H1 (cell line): Measurements from ENCODE around the gene ASPG. TPM values are rescaled to one million over a fixed set of nuclear protein-coding genes. Genes with fewer than 3 reads are reported as not detected.

Experiments
- CTCF ChIA-PET: fragments of 300-600 bp; sonication (Branson Sonifier 250); formaldehyde crosslinking; loops from one replicate; lab custom pipeline; 2021; ENCODE audit not compliant: partially characterized antibody; lab: Charles Lee
- POLR2A ChIA-PET: fragments of 300-600 bp; sonication (Branson Sonifier 250); formaldehyde crosslinking; loops from one replicate; lab custom pipeline; 2021; ENCODE audit warnings: inconsistent platforms; ENCODE audit not compliant: partially characterized antibody; lab: Charles Lee
- DNase-seq, 2 experiments: peaks; one replicate each; pipeline versions ENCODE4 v3.0.0 to v3.0.0-alpha.2; 2010 to 2022; ENCODE audit warnings: low spot score in 2 of 2, low read depth in 1 of 2, mixed read lengths in 1 of 2
- FAIRE-seq: peaks from 2 replicates; lab custom pipeline; 2011; peaks lifted over from hg19 to GRCh38; lab: Jason Lieb, UNC
- H2AFZ ChIP-seq: 2 replicates; pipeline ENCODE4 v1.8.1; 2012; ENCODE audit warnings: low read length, inconsistent platforms
- H2AK5ac ChIP-seq: 2 replicates; pipeline ENCODE4 v1.6.1; 2013; ENCODE audit warnings: low read depth, low read length
- H2BK120ac ChIP-seq: replicated peaks from 2 replicates; pipeline ENCODE3; 2013; ENCODE audit warnings: low read depth, low read length, inconsistent platforms
- H2BK12ac ChIP-seq: 2 replicates; pipeline ENCODE4 v1.6.1; 2013; ENCODE audit warnings: low read depth, low read length
- H2BK15ac ChIP-seq: 2 replicates; pipeline ENCODE4 v1.6.1; 2013; ENCODE audit warnings: low read length
- H2BK20ac ChIP-seq: 2 replicates; pipeline ENCODE4 v1.6.1; 2013; ENCODE audit warnings: low read length
- H2BK5ac ChIP-seq: 2 replicates; pipeline ENCODE4 v1.6.1; 2013; ENCODE audit warnings: low read depth, low read length
- H3K14ac ChIP-seq: 2 replicates; pipeline ENCODE4 v1.6.1; 2013; ENCODE audit warnings: inconsistent platforms; ENCODE audit not compliant: insufficient read length
- H3K18ac ChIP-seq: 2 replicates; pipeline ENCODE4 v1.6.1; 2013; ENCODE audit warnings: low read length; ENCODE audit errors: extremely low read depth
- H3K23ac ChIP-seq: 2 replicates; pipeline ENCODE4 v1.6.1; 2013; ENCODE audit warnings: inconsistent platforms; ENCODE audit not compliant: insufficient read length
- H3K23me2 ChIP-seq: 2 replicates; pipeline ENCODE4 v1.6.1; 2013; ENCODE audit warnings: low read depth, low read length
- H3K27ac ChIP-seq: 2 replicates; pipeline ENCODE4 v1.6.1; 2011; ENCODE audit warnings: low read depth, low read length, inconsistent platforms
- H3K27me3 ChIP-seq, 4 experiments: replicated peaks in 1 of 4; 1 replicate in 1 of 4; 2 replicates in 3 of 4; pipeline versions ENCODE4 v1.6.1 to v1.8.1; 2011 to 2013; ENCODE audit warnings: low read length in 3 of 4, mild to moderate bottlenecking in 3 of 4, inconsistent platforms in 2 of 4, mixed read lengths in 2 of 4, moderate library complexity in 1 of 4; ENCODE audit not compliant: control insufficient read depth in 3 of 4, insufficient read depth in 3 of 4; ENCODE audit errors: extremely low read depth in 1 of 4
- H3K36me3 ChIP-seq, 4 experiments: 2 replicates each; pipeline versions ENCODE4 v1.6.1 to v1.8.1; 2011 to 2013; ENCODE audit warnings: mild to moderate bottlenecking in 4 of 4, low read length in 3 of 4, moderate library complexity in 2 of 4, control low read depth in 1 of 4, inconsistent platforms in 1 of 4; ENCODE audit not compliant: insufficient read depth in 4 of 4, control insufficient read depth in 2 of 4
- H3K4ac ChIP-seq: replicated peaks from 2 replicates; pipeline ENCODE3; 2013; ENCODE audit warnings: low read length, low read depth, mixed read lengths, inconsistent platforms; ENCODE audit not compliant: insufficient read length
- H3K4me1 ChIP-seq, 4 experiments: replicated peaks in 1 of 4; 1 replicate in 1 of 4; 2 replicates in 3 of 4; pipeline versions ENCODE4 v1.6.1 to v1.8.1; 2011 to 2013; ENCODE audit warnings: low read length in 3 of 4, inconsistent platforms in 2 of 4, mixed read lengths in 1 of 4; ENCODE audit not compliant: insufficient read depth in 4 of 4, control insufficient read depth in 3 of 4
- H3K4me2 ChIP-seq, 2 experiments: 2 replicates each; pipeline versions ENCODE4 v1.6.1 to v1.8.1; 2011 to 2013; ENCODE audit warnings: low read depth in 2 of 2, low read length in 2 of 2, control low read depth in 1 of 2, inconsistent platforms in 1 of 2, mild to moderate bottlenecking in 1 of 2; ENCODE audit not compliant: insufficient read depth in 1 of 2
- H3K4me3 ChIP-seq, 4 experiments: fragments of 200-600, 300-600 bp in 1 of 4; sonication (generic), shearing (Covaris generic), sonication (Bioruptor Twin) in 1 of 4; 2 replicates each; pipeline versions ENCODE4 v1.5.1 to v1.8.1; 2011 to 2016; ENCODE audit warnings: low read length in 4 of 4, low read depth in 3 of 4, control low read depth in 2 of 4, inconsistent platforms in 2 of 4, mild to moderate bottlenecking in 2 of 4, mixed read lengths in 1 of 4, moderate library complexity in 1 of 4; ENCODE audit not compliant: insufficient read depth in 2 of 4; ENCODE audit errors: extremely low read depth in 1 of 4
- H3K56ac ChIP-seq: replicated peaks from 2 replicates; pipeline ENCODE3; 2013; ENCODE audit warnings: low read depth, mild to moderate bottlenecking, mixed read lengths, low read length, inconsistent platforms; ENCODE audit not compliant: insufficient read length
- H3K79me1 ChIP-seq: 2 replicates; pipeline ENCODE4 v1.6.1; 2013; ENCODE audit warnings: low read depth, low read length, control low read depth
- H3K79me2 ChIP-seq, 2 experiments: 2 replicates each; pipeline versions ENCODE4 v1.6.1 to v1.8.1; 2012 to 2013; ENCODE audit warnings: low read length in 2 of 2, mild to moderate bottlenecking in 2 of 2, inconsistent platforms in 1 of 2; ENCODE audit not compliant: insufficient read depth in 2 of 2, control insufficient read depth in 1 of 2
- H3K9ac ChIP-seq, 4 experiments: replicated peaks in 1 of 4; 1 replicate in 1 of 4; 2 replicates in 3 of 4; pipeline versions ENCODE4 v1.6.1 to v1.8.1; 2011 to 2013; ENCODE audit warnings: low read depth in 3 of 4, low read length in 3 of 4, control low read depth in 2 of 4, mild to moderate bottlenecking in 2 of 4, moderate library complexity in 2 of 4, inconsistent platforms in 1 of 4; ENCODE audit errors: extremely low read depth in 1 of 4
- H3K9me3 ChIP-seq, 2 experiments: 2 replicates each; pipeline versions ENCODE4 v1.6.1 to v1.8.1; 2012 to 2013; ENCODE audit warnings: mild to moderate bottlenecking in 2 of 2, moderate library complexity in 2 of 2, control low read depth in 1 of 2, inconsistent platforms in 1 of 2, low read depth in 1 of 2, low read length in 1 of 2, mixed read lengths in 1 of 2; ENCODE audit not compliant: insufficient read depth in 2 of 2
- H4K20me1 ChIP-seq, 2 experiments: replicated peaks in 1 of 2; 2 replicates each; pipeline versions ENCODE3 to v1.8.1; 2011 to 2013; ENCODE audit warnings: inconsistent platforms in 2 of 2, low read length in 2 of 2, mild to moderate bottlenecking in 1 of 2; ENCODE audit not compliant: insufficient read depth in 2 of 2, control insufficient read depth in 1 of 2
- H4K5ac ChIP-seq: 2 replicates; pipeline ENCODE4 v1.6.1; 2013; ENCODE audit warnings: low read length, low read depth, mixed read lengths, inconsistent platforms; ENCODE audit not compliant: insufficient read length
- H4K8ac ChIP-seq: 2 replicates; pipeline ENCODE4 v1.8.0; 2013; ENCODE audit warnings: mild to moderate bottlenecking, moderate library complexity, low read length, inconsistent platforms; ENCODE audit not compliant: insufficient read depth; ENCODE audit errors: extremely low read depth
- H4K91ac ChIP-seq: replicated peaks from 2 replicates; pipeline ENCODE3; 2013; ENCODE audit warnings: low read length, mixed read lengths, inconsistent platforms; ENCODE audit not compliant: insufficient read length
- ASH2L ChIP-seq: fragments of 200-600, 300-600 bp; sonication (generic); IDR thresholded peaks from one replicate; pipeline ENCODE4 v1.7.1; 2017; ENCODE audit warnings: low read length
- CEBPB ChIP-seq: IDR thresholded peaks from 2 replicates; pipeline ENCODE4 v1.6.1; 2012; ENCODE audit warnings: low read depth, low read length
- EGR1 ChIP-seq: IDR thresholded peaks from 2 replicates; pipeline ENCODE4 v1.6.1; 2011; ENCODE audit warnings: low read depth, low read length, borderline replicate concordance
- GABPA ChIP-seq: IDR thresholded peaks from 2 replicates; pipeline ENCODE4 v1.6.1; 2011; ENCODE audit warnings: mild to moderate bottlenecking, low read length, moderate library complexity, borderline replicate concordance; ENCODE audit not compliant: insufficient read depth
- GTF2F1 ChIP-seq: IDR thresholded peaks from 2 replicates; pipeline ENCODE4 v1.6.1; 2012; ENCODE audit warnings: low read depth, low read length, improper control_type of control experiment, borderline replicate concordance
- JUN ChIP-seq: IDR thresholded peaks from 2 replicates; pipeline ENCODE4 v1.6.1; 2011; ENCODE audit warnings: low read depth, mild to moderate bottlenecking, improper control_type of control experiment, low read length
- MAFK ChIP-seq: IDR thresholded peaks from 2 replicates; pipeline ENCODE4 v1.6.1; 2012; ENCODE audit warnings: low read depth, mild to moderate bottlenecking, improper control_type of control experiment, low read length
- RAD21 ChIP-seq, 2 experiments: IDR thresholded peaks in 1 of 2; conservative IDR thresholded peaks in 1 of 2; 2 replicates each; pipeline ENCODE4 v1.6.1; 2011; ENCODE audit warnings: low read depth in 2 of 2, low read length in 2 of 2, improper control_type of control experiment in 1 of 2, inconsistent platforms in 1 of 2, mild to moderate bottlenecking in 1 of 2, moderate library complexity in 1 of 2
- SIN3A ChIP-seq, 2 experiments: IDR thresholded peaks in 1 of 2; conservative IDR thresholded peaks in 1 of 2; 2 replicates each; pipeline ENCODE4 v1.6.1; 2011 to 2012; ENCODE audit warnings: low read length in 2 of 2, improper control_type of control experiment in 1 of 2, low read depth in 1 of 2, mild to moderate bottlenecking in 1 of 2
- SIX5 ChIP-seq: IDR thresholded peaks from 2 replicates; pipeline ENCODE4 v1.6.1; 2011; ENCODE audit warnings: mild to moderate bottlenecking, low read depth, low read length
- YY1 ChIP-seq: IDR thresholded peaks from 2 replicates; pipeline ENCODE4 v1.6.1; 2011; ENCODE audit warnings: low read depth, mild to moderate bottlenecking, low read length
- WGBS, 2 experiments: shearing (Covaris generic) in 1 of 2; methylation state at CpG; one replicate each; pipeline versions ENCODE4 v1.1.6 to v1.1.7; 2013 to 2015; ENCODE audit warnings: low lambda C conversion rate in 2 of 2, mixed read lengths in 2 of 2, inconsistent platforms in 1 of 2, low coverage in 1 of 2, missing lambda C conversion rate in 1 of 2; ENCODE audit not compliant: insufficient replicate concordance in 2 of 2, insufficient coverage in 1 of 2, insufficient read length in 1 of 2; ENCODE audit errors: extremely low coverage in 1 of 2, missing lambda C conversion rate in 1 of 2; 5-methylcytosine and 5-hydroxymethylcytosine counted together
- polyA plus RNA-seq, 7 experiments: library from polyadenylated mRNA; depleted of rRNA in 3 of 7; stranded (reverse) in 5 of 7; unstranded in 2 of 7; fragments of >200 nt in 5 of 7; fragments of 200-250 nt in 2 of 7; gene quantifications; 1 replicate in 5 of 7; 2 replicates in 1 of 7; 4 replicates in 1 of 7; pipeline versions ENCODE4 v1.2.1 to v1.2.3, GENCODE V29; 2011 to 2013; ENCODE audit warnings: missing spikeins in 2 of 7, mixed read lengths in 2 of 7
- total RNA-seq: library from RNA; stranded (reverse); fragmentation: NEBNext Ultra II Directional; extraction: Animal tissue kit (Norgen Biotek cat#: 25700); gene quantifications from 2 replicates; pipeline ENCODE4 v1.2.1, GENCODE V29; 2021
- TF ChIP-seq, protein P1 (sequence below): IDR thresholded peaks from 2 replicates; pipeline ENCODE4 v1.6.1; 2012; ENCODE audit warnings: inconsistent platforms

ASPG gene
- total and polyA plus RNA-seq, 2 of the 8 experiments (the other 6 are each of a cell fraction or from before 2014, with no cell fraction given), result 0.34 to 0.59 TPM

DNA sequence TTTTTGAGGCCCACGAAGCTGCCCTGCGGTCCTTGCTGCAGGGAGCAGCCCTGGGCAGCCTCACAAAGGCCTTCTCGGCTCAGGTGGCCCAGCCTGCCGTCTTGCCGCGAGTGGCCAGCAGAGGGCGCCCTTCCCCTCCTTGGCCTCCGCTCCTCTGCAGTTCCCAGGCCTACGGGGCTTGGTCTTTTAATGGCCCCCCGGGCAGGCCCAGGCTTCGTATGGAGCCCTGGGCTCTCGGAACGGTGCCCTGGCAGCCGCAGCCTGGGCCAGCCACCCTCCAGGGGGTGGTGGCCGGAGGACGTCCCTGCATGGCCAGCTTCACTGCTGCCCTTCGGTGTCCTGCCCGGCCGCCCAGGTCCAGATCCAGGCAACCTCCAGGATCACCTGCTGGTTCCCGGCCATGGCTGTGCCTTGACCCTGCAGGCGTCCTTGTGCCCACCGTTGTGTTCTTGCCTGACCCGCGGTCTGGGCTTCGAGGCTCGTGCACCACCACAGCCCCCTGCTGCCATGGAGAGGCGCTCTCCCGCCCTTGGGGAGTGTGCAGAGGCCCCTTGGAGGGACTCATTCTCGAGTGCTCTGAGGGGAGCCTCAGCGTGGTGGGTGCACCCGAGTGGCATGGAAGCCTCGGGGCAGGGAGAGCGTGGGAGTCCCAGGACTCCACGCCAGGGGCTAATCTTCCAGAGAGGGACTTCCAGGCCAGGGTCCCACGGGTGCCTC is 9.4 kb downstream of the ASPG start:
- Histone ChIP-seq H2AFZ (peak overlapping the region; percentile 99), H3K79me2 (no peaks in the 10 kb centered on the region), H3K4me3 (no peak overlapping the region), H3K56ac (no peak overlapping the region), H4K5ac (peak overlapping the region; percentile 19), H3K9me3 (no peaks in the 10 kb centered on the region; a peak in 1 of 4 replicates), H3K79me1 (no peaks in the 10 kb centered on the region), H3K18ac (no peak overlapping the region; the same call in none of the 2 replicates), H4K20me1 (no peaks in the 10 kb centered on the region), H2BK20ac (no peak overlapping the region), H2BK5ac (no peak overlapping the region; the same call in 1 of the 2 replicates), H3K9ac (no peak overlapping the region), H2BK15ac (peak overlapping the region; percentile 99; the same call in 1 of the 2 replicates), H2BK120ac (no peak overlapping the region), H4K8ac (no peak overlapping the region), H3K36me3 (no peaks in the 10 kb centered on the region), H3K4ac (peak overlapping the region; percentile 44), H3K4me2 (peak overlapping the region in 1 of 2 experiments; percentile 61; a peak in 3 of 4 replicates), H3K23ac (no peak overlapping the region), H4K91ac (peak overlapping the region; percentile 66), H2AK5ac (no peak overlapping the region), H2BK12ac (no peak overlapping the region), H3K14ac (no peak overlapping the region), H3K27me3 (no peaks in the 10 kb centered on the region; a peak in 3 of 7 replicates), H3K4me1 (peaks cover 0 to 7% (median 4%) of the 10 kb centered on the region in 4 experiments; a peak in 3 of 7 replicates), H3K27ac (no peak overlapping the region), H3K23me2 (no peaks in the 10 kb centered on the region)
- DNase-seq, result peak; percentile 58 to 99
- no peak for FAIRE-seq
- POLR2A ChIA-PET, result no interaction called here
- WGBS, 2 experiments, result 54% methylated on average over 33 of the region's 35 CpGs; no CpG with 5 or more reads in 1 of the 2 experiments
- CTCF ChIA-PET, result interaction anchor here (0.6 to 6.6 kb wide), 26 partner anchors 8 to 830 kb away, joined by 3 to 76 read pairs (median 4); partner anchors contain the start of genes ASPG and PLD4
- TF ChIP-seq EGR1, result no peak
- TF ChIP-seq JUN, result no peak
- TF ChIP-seq ASH2L, result no peak
- TF ChIP-seq SIX5, result no peak
- peak; percentile 52; the same call in 1 of the 2 replicates for TF ChIP-seq YY1
- TF ChIP-seq MAFK, result no peak
- no peak for TF ChIP-seq SIN3A (conservative IDR thresholded peaks at IDR 0.05 in 1 of 2, IDR thresholded peaks at IDR 0.05 in 1 of 2; ENCODE audit: low read depth in 1 of 2, low read length in 2 of 2)
- no peak for TF ChIP-seq GTF2F1
- peak; percentile 76 to 79 for TF ChIP-seq RAD21 (IDR thresholded peaks at IDR 0.05 in 1 of 2, conservative IDR thresholded peaks at IDR 0.05 in 1 of 2; ENCODE audit: low read depth in 2 of 2, low read length in 2 of 2)
- no peak for TF ChIP-seq CEBPB
- peak; percentile 22; the same call in 1 of the 2 replicates for TF ChIP-seq GABPA
- TF ChIP-seq, protein P1, sequence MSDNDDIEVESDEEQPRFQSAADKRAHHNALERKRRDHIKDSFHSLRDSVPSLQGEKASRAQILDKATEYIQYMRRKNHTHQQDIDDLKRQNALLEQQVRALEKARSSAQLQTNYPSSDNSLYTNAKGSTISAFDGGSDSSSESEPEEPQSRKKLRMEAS, result peak; percentile 30; the same call in 1 of the 2 replicates
